ENCODE results near the gene LY6G6F.
A peak's percentile ranks its signal among the peaks of the same experiment; 100 is the strongest.

The LY6G6F gene

GRCh38 chr6:31706599-31706998 lies at the start of gene LY6G6F:
TSS of gene LY6G6F (plus strand) at chr6:31706866. CDS start at chr6:31706907, 41 bp downstream.
- DNase-seq: no peak

GRCh38 chr6:31657406-31658157 lies 49.1 kb upstream of the LY6G6F start:
- DNase-seq: no peak

- DNase-seq: no peak
Observed at GRCh38 chr6:31658158-31658688, 48.4 kb upstream of the LY6G6F start.

GRCh38 chr6:31658983-31659648 lies 47.5 kb upstream of the LY6G6F start:
- DNase-seq: no peak

- no peak for DNase-seq
Observed at GRCh38 chr6:31659649-31660380, 46.9 kb upstream of the LY6G6F start.

- peak; percentile 60 for DNase-seq
Observed at GRCh38 chr6:31660381-31661261, 46.0 kb upstream of the LY6G6F start, which contains the start of gene C6orf47. TSS of gene C6orf47 (minus strand) at chr6:31660778. CDS start at chr6:31659947, 831 bp downstream.

- no peak for DNase-seq
Observed at GRCh38 chr6:31661262-31662123, 45.2 kb upstream of the LY6G6F start.

GRCh38 chr6:31662124-31662723 lies 44.4 kb upstream of the LY6G6F start:
- no peak for DNase-seq

GRCh38 chr6:31663126-31663960 lies 43.3 kb upstream of the LY6G6F start:
- DNase-seq: no peak

- DNase-seq: peak; percentile 22
Observed at GRCh38 chr6:31663961-31664789, 42.5 kb upstream of the LY6G6F start.

GRCh38 chr6:31664790-31665500 lies 41.7 kb upstream of the LY6G6F start, which contains the start of gene GPANK1:
TSS of gene GPANK1 (minus strand) at chr6:31664997. CDS start at chr6:31664478, 519 bp downstream.
- peak; percentile 93 for DNase-seq

GRCh38 chr6:31665501-31666336 lies 40.9 kb upstream of the LY6G6F start, which contains the start of gene CSNK2B:
TSS of gene CSNK2B (plus strand) at chr6:31666080. CDS start at chr6:31666832, 752 bp downstream.
- DNase-seq: peak; percentile 97

GRCh38 chr6:31666337-31666965 lies 40.2 kb upstream of the LY6G6F start:
- no peak for DNase-seq

- DNase-seq: no peak
Observed at GRCh38 chr6:31669676-31670075, 37.0 kb upstream of the LY6G6F start, which contains the start of gene LY6G5B. TSS of gene LY6G5B (plus strand) at chr6:31669976. CDS start at chr6:31670951, 975 bp downstream.

GRCh38 chr6:31676322-31676903 lies 30.3 kb upstream of the LY6G6F start:
- no peak for DNase-seq

GRCh38 chr6:31676904-31677303 lies 29.8 kb upstream of the LY6G6F start:
- DNase-seq: no peak
